Measurements from ENCODE around the gene ZNF787.
"Not testable (repeated sequence)": the region's sequence is repeated elsewhere in the genome, so short reads cannot be mapped to it uniquely, and the experiment has no call there.

Gene ZNF787

DNA sequence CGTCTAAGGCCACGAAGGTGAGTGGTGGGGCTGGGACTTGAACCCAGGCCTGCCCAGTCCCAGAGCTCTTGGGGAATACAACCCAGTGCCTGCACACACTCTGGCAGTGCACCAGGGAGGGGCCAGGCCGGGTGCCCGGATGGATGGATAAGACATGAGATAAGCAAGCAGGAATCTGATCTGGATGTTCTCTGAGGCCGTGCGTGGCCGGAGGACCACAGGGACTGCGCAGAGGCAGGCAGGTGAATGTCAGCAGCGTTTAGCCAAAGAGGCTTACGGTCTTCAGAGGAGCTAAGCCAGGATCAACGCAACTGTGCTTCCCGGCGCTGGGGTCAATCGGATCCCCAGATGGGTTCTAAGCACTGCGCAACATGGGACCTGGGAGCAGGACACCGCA lies 1.5 kb downstream of the ZNF787 start:
- no peak for DNase-seq

DNA sequence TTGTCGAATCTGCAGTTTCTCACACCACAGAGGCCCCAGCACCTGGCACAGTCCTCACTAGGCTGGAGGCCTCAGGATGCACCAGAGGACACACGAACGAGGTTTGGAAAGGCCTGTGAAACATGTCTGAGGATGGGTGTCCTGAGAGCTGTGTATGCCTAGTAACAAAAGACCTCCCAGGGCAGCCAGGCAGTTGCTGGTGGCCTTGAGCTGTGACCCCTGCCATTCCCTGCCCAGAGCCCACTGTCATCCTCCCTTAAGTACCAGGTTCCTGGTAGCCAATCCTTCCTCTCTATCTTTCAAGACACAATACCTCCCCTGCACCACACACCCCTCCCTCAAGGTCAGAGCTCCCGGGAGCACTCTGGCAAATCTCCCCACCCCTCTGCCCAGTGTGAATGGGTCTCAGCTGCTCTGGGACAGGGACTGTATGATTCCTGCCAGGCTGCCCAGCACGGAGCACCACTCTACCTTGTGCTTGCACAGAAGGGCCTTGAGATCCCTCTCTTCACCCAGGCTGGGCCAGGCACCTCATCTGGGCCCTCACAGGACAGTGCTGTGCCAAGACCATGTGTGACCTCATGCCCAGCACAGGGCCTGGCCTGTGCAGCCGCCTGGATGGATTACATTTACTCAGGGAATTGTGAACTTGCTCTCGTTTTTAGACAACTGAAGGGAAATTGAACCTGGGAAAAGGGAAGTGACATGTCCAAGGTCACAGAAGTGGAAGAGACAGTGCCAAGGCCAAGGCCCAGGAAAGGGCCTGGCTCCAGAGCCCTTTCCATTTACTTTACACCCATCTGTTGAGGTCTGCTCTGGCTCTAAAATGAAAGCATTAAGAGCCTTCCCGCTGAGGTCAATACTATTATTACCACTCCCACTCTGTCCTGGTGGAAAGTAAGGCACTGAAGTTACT lies 2.2 kb downstream of the ZNF787 start:
- no peak for DNase-seq

DNA sequence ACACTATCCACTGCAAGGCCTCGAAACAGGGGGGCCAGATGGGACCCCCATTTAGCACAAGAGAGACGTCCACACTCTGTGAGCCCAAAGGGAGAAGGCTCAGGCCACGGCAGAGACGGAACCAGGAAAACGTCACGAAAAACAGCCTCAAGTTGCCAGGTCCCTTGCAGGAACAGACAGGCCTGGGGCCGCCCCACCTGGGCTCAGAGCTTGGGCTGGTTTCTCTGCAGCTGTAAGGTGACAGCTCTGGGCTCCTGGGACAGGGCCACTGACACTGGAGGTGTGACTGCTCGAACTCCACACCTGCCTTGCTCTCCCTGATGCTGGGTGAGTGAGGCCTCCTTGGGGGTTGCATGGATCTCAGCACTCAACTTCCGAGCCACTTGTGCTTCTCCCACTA lies 3.2 kb downstream of the ZNF787 start:
- no peak for DNase-seq

DNA sequence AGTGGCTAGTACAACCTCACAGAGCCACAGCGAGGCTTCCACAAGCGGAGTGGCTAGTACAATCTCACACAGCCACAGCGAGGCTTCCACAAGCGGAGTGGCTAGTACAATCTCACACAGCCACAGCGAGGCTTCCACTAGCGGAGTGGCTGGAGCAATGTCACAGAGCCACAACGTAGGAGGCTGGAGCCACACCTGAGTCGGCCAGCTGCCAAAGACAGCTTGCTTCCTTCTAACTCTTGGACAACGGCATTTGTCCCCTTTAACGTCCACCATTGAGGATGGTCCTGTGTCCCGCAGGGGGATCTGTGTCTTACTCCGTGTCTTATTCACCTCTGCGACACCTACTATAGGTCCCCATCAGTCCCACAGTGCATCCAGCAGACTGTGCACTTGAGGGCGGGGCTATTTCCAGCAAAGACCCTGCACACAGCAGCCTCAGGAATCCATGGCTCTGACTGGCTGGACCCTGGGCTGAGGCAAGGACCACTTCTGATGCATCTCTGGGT lies 3.7 kb downstream of the ZNF787 start:
- DNase-seq: no peak

DNA sequence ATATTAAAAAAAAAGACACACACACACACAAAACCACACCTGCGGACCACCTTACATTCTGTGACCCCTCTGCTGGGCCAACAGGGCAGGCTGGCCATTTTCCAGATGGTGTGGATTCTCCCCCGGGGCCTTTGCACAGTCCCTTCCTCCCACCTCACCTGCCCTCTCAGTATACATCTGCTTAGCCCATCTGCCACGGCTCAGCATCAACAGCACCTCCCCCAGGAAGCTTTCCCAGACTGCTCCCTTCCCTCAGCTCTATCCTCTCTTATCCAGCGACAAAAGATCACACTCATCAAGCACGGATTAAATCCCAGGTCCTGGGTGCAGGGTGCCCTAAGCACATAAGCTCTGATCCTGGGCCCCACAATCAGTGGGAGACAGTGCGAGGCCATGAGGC lies 4.5 kb downstream of the ZNF787 start:
- no peak for DNase-seq

DNA sequence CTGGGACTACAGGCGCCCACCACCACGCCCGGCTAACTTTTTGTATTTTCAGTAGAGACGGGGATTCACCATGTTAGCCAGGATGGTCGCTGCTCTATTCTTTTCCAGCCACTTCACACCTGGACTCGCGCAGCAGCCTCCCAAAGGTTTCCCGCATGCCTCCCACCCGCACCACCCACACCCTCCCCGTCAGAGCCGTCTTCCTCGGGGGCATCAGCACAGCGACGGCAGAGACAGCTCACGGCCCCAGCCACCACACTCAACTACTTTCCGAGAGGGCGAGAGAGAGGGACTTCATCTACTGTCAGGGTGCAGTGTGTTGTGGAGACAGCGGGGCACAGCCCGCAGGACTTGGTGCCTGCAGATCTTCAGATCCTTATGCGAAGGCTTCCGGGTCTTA lies 5.6 kb downstream of the ZNF787 start:
- DNase-seq: no peak

DNA sequence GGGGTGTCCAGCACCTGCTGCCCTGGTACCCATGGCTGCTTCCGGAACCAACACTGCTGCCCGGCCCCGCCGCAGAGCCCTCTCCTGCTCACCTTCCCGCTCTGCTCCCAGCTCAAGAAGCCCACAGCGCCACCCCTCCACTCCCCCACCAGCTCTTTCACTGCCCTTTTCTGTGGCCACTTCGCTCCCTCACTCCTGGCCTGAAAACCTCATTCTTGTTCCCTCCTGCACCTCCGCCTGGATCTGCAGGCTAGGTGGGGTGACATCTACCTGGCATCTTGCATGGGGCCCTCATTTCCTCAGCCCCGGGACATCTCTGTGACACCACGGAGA lies 6.4 kb downstream of the ZNF787 start:
- DNase-seq: no peak

DNA sequence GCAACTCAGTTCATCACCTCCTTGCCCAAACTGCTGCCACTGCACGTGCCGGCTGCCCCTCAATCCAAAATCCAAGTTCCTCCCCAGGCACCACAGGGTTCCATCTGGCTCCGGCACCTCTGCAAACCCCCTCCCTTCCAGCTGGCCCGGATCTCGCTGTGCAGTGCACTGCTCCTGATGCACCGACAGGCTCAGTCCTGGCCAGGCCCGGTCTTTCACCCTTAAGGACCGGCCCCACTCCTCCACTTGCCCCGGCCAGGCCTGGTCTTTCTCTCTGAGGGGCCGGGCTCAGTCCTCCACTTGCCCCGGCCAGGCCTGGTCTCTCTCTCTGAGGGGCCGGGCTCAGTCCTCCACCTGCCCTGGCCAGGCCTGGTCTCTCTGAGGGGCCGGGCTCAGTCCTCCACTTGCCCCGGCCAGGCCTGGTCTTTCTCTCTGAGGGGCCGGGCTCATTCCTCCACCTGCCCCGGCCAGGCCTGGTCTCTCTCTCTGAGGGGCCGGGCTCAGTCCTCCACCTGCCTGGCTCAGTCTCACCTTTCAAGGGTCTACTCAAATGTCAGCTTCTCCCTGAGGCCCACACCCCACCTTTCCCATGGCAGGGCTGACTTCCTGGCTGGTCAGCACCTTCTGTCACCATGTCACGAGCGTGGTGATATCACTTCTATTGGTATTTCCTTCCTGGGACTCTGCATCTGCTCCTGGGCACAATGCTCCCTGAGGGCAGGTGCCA lies 6.9 kb downstream of the ZNF787 start:
- no peak for DNase-seq

DNA sequence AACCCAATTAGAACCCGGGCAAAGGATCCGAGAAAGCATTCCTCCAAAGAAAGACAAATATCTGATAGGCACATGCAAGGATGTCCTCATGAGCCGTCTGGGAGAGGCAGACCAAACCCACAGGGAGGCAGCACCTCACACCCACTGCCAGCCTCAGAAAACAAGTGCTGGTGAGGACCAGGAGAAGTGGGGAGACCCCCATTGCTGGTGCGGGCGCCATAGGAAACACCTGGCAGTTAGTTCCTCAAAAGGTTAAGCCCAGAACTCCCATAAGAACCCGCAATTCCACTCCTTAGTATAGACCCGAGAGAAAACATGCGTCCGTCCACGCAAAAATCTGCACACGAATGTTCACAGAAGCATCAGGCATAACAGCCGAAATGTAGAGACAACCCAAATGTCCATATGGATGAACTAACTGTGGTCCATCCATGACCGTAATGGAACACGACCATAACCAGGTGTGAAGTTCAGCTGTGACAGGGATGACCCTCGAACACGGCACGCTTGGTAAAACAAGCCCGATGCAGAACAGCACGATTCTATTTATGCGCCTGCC lies 7.9 kb downstream of the ZNF787 start:
- no peak for DNase-seq

DNA sequence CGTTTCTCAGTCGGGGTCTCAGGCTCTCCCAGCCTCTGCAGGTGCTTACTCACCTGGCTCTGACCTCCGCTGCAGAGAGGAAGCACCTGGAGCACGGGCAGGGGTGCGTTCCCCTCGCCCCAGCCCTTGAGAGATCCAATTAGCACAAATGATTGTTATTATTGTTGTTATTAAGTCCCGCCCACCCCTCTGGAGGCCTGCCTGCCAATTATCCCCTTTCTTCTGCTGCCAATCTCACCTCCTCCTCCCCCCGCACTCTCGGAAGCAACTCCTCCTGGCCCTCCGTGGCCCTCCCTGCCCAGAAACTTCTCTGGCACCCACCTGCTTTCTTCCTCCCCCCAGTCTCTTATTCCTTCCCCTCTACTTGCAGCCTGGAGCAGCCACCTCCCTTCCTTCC lies 8.8 kb downstream of the ZNF787 start:
- DNase-seq: no peak

DNA sequence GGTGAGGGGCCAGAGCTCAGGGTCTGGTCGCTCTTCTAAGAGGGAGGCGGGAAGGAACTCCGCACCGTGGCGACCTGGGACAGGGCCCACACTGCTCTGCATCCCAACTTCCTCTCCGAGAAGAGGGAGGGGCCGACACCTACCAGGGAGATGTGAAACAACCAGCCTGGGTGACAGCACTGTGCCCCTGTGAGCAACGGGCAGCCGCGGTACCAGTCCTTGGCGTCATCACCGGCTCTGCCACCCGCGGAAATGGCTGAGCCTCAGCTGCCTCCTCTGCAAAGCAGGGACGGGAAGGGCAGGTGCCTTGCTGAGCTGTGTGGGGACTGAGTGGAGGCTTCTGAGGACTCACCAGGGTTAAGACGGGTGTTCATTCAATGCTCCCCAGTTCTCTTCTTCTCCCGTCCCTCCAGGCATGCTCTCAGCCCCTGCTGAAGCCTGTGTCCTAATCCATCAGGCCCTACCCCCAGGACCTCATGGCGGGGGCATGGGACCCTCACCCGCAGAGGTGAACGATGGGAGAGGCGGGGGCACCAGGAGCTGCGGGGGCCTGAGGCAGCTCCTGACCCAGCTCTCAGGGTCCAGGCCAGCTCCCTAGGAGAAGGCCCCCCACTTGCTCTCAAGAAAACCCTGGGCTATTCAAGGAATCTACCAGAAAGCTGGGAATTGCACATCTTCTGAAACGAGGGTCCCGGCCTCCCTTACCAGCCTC lies 9.3 kb downstream of the ZNF787 start:
- no peak for DNase-seq

DNA sequence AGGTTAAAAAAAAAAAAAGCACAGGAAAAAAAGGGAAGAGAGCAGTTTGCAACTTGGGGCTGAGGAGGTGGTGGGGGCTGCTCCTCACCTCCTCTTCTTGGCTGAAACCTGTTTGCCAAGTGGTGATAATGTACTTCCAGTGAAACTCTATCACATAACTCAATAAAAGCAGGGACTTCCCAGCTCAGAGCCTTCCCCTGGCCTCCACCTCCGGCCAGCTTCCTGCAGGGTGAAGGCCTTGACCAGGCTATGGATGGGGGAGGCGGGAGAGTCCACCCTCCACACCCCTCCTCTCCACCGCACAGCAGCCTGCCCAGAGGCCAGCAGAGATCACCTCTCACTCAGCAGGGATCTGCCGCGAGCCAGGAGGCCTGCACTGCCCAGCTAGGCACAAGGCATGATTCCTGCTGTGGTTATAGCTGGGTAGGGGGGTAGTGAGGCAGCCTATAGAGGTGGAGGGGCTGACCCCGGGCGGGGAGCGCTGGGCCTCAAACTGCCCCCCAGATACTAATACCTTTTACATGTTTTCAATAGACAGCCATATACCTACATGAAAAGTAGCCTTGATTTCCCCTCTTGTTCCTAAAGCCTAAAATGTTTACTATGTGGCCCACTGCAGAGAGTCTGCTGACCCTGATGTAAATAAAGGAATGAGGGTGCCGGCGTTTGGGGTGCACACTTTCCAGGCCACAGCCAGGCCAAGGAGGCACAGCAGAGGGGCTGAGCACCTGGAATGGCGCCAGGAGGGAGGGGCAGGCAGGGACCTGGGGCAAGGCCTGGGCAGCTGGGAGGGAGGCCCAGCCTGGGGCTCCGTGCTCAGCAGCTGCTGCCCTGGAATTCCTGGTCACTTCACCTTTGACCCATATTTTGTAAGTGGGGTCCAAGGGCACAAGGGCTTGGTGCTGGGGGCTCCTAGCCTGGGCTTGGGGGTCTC lies 10.3 kb downstream of the ZNF787 start:
- DNase-seq: no peak

DNA sequence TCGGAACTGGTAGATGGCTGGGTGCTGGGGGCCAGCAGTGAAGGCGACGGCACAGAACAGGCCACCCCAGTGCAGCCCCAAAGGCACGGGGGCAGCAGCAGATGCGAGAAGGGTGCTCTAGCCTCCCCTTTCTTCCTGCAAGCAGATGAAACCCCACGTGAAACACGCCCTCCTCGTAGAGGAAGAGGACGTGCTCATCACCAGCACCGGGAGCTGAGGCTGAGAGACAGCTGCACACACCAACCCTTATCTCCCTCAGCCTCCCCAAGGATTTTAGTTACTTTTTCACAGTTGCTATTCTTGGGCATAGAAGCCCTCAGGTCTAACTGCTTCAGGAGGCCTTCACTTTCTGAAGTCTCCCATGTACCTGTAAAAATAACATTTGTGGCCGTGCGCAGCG lies 11.9 kb downstream of the ZNF787 start:
- no peak for DNase-seq

DNA sequence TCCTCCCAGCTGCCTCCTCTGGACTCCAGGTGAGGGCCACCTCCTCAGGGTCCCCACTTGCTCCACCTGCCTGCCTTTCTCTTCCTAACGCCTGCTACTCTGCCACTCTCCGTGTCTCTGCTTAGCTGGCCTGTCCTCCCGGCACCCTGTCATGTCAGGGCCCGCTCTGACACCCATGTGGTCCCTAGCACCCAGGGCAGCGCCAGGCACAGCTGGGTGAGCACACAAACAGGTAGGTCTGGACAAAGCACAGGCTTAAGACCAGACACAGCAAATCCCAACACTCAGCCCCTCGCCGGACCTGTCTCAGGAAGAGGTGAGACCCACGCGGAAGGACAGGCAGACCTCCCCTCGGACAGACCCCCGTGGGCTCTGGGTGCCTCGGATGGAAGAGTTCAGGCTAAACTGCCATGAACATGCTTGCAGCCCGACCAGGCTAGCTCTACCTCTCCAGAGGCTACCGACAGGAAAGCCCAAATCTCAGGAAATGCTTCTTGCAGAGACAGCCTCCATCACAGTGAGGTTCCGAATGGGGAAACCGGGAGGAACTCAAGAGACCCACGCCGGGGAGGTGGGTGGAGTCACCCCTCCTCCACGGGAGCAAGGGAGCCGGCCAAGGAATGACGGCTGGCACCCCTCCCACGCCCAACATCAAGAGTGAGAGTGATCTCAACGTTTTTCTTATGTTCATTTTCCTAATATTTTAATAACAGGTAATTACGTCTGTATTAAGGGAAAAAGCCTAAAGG lies 12.5 kb downstream of the ZNF787 start:
- no peak for DNase-seq

DNA sequence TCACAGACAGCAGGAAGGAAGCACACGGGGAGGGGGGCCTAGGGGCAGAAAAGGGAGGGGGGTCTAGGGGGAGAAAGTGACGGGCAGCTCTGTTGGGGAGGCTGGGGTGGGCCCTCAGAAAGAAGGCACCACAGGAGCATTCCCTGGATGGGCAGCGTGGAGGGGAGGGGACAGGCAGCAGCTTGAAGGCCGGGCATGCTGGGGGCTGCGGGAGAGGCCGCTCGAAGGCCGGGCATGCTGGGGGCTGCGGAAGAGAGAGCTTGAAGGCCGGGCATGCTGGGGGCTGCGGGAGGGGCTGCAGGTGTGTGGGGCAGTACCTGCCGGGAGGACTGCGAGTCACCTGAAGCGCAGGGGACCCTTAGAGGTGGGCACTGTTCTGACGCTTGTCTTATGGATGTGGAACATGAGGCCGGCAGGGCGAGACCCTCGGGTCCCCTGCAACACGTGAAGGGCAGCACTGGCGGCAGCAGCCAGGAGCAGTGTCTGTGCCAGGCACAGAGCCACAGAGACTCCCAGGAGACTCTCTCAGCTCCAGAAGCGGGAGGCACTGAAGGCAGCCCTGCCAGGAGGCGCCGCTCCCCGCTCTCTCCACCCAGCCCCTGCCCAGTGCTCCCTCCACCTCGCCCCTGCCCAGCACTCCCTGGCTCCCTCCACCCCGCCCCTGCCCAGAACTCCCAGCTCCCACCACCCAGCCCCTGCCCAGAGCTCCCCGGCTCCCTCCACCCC lies 13.3 kb downstream of the ZNF787 start:
- no peak for DNase-seq

DNA sequence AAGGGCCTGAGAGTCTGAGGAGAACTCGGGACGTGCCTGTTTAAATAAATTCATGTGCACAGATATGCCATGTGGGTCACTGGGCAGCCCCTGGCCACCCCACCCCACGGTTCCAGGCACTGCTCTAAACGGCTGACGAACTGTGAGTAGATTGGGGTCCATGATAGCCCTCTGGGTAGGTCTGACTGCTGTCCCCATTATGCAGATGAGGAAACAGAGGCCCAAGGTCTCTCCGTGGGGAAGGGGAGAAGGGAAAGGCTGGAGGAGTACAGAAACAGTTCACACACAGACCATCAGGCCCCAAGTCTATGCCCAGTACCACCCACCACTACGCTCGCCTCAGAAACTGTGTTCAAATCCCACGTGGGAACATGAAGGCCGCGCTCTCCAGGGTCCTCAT lies 14.1 kb downstream of the ZNF787 start:
- DNase-seq: no peak

DNA sequence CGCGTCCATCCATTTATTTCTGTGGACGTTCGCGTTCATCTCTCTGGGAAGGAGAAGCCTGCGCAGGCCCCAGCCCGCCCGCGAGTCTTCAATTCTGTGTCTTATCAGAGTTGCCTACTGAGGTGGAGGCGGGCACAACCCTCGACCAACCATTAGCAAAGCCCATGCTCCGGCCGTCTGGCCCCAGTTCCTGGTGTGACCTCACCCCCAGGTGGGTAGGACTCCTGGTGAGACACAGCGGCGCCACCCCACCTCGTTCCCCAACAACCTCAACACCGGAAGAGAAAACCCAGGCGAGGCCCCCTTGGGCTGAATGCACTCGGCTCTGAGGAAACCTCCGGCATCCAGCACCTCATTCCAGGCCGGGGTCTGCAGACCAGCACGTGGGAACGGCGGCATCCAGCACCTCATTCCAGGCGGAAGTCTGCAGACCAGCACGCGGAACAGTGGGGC lies 14.7 kb downstream of the ZNF787 start:
- DNase-seq: no peak

DNA sequence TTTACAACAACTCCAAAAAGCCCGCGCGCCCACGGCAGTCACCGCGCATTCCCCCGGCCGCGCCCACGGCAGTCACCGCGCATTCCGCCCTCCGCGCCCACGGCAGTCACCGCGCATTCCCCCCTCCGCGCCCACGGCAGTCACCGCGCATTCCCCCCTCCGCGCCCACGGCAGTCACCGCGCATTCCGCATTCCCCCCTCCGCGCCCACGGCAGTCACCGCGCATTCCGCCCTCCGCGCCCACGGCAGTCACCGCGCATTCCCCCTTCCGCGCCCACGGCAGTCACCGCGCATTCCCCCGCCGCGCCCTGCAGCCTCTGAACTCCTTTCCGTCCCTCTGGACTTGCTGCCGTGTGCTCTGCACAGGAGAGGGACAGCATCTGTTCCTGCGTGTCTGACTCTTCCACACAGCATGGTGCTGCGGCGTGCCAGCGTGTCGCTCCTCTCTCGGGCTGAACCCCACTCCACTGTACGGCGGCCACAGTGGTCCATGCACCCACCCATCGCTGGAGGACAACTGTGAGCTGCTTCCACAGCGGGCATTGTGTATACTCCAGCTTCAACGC lies 15.2 kb downstream of the ZNF787 start:
- not testable (repeated sequence) for DNase-seq

DNA sequence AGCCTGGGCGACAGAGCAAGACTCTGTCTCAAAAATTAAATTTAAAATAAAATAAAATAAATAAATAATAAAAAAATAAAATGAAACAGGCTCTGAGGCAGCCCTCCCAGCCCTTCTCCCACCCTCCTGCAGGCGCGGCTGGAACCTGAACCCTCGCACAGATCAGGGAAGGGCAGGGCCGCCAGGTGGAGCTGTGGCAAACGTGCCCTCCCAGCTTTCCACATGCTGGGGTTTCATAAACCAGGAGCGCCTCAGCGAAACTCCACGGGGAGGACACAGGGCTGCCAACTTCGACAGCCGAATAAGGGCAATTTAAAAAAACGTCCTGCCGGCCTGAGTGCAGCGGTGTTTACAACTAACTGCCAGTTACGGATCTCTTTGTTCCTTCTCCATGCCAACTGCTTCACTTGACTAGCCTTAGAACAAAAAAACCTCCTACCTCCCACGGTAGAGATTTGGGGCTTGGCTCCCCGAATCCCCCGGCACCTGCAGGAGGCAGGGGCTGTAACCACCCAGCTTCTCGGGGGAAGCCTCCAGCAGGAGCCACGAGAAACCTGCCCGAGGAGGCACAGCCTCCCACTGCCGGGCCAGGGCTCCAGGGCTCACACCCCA lies 15.9 kb downstream of the ZNF787 start:
- DNase-seq: no peak

DNA sequence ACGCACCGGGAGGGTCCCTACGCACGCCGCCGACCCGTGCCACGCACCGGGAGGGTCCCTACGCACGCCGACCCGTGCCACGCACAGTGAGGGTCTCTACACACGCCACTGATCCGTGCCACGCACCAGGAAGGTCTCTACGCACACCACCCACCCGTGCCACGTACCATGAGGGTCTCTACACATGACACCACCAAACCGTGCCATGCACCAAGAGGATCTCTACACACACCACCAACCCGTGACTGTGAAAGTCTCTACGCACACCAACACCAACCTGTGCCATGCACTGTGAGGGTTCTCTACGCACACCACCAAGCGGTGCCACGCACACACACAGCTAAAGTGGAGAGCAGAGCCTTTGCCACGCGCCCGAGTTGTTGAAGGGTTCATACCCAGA lies 16.7 kb downstream of the ZNF787 start:
- DNase-seq: no peak
